ENCODE results near the gene PKDCC.
A peak's percentile ranks its signal among the peaks of the same experiment; 100 is the strongest.
"Not testable (repeated sequence)": the region's sequence is repeated elsewhere in the genome, so short reads cannot be mapped to it uniquely, and the experiment has no call there.

Gene PKDCC

DNA sequence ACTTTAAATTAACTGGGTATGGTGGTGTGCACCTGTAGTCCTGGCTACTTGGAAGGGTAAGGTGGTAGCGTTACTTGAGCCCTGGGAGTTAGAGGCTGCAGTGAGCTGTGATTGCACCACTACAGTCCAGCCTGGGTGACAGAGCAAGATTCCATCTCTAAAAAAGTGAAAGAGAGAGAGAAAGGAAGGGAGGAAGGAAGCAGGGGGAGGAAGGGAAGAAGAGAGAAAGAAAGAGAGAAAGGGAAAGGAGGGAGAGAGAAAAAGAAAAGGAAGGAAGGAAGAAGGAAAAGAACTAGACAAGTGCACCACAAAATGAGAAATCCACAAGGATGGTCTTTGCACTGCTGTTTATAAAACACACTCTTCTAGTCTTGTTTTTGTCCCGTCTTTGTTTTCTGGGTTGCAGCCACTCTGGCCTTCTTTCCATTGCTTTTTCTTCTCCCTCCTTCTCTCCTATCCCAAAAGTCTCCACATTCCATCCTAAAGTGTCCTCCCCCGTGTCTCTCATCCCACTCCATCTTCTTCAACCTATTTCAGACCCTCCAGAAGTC lies 32.0 kb downstream of the PKDCC start:
- H3K4me3 ChIP-seq (ENCODE audit: low read depth, low read length), result no peak overlapping the region
- TF ChIP-seq, protein P1, sequence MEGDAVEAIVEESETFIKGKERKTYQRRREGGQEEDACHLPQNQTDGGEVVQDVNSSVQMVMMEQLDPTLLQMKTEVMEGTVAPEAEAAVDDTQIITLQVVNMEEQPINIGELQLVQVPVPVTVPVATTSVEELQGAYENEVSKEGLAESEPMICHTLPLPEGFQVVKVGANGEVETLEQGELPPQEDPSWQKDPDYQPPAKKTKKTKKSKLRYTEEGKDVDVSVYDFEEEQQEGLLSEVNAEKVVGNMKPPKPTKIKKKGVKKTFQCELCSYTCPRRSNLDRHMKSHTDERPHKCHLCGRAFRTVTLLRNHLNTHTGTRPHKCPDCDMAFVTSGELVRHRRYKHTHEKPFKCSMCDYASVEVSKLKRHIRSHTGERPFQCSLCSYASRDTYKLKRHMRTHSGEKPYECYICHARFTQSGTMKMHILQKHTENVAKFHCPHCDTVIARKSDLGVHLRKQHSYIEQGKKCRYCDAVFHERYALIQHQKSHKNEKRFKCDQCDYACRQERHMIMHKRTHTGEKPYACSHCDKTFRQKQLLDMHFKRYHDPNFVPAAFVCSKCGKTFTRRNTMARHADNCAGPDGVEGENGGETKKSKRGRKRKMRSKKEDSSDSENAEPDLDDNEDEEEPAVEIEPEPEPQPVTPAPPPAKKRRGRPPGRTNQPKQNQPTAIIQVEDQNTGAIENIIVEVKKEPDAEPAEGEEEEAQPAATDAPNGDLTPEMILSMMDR (IDR thresholded peaks at IDR 0.05; ENCODE audit: low read depth, low read length), result no peak

DNA sequence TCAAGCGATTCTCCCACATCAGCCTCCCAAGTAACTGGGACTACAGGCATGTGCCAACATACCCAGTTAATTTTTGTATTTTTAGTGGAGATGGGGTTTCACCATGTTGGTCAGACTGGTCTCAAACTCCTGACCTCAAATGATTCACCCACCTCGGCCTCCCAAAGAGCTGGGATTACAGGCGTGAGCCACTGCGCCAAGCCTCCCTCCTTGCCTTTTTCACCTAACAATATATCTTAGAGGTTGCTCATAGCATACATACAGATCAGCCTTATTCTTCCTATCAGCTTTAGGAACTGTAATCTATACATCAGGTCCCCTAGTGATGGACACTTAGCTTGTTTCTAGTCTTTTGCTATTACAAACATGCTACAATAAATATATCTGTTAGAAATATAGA lies 33.3 kb downstream of the PKDCC start:
- not testable (repeated sequence) for H3K4me3 ChIP-seq (ENCODE audit: low read depth, low read length)

DNA sequence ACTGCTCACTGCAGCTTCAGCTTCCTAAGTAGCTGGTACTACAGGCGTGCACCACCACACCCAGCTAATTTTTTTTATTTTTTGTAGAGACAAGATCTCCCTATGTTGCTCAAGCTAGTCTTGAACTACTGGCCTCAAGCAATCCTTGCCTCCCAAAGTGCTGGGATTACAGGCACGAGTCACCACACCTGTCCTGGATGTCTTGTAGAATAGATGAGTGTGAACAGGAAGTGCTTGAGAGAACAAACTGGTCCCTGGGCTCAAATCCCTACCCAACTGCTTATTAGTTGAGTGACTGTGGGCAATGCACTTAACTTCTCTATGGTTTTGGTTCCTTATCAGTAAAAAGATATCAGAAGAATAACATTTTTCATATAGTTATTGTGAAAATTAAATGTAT lies 34.2 kb downstream of the PKDCC start:
- no peak overlapping the region for H3K4me3 ChIP-seq (ENCODE audit: low read depth, low read length)
- TF ChIP-seq, protein P1 (IDR thresholded peaks at IDR 0.05; ENCODE audit: low read depth, low read length), result no peak

DNA sequence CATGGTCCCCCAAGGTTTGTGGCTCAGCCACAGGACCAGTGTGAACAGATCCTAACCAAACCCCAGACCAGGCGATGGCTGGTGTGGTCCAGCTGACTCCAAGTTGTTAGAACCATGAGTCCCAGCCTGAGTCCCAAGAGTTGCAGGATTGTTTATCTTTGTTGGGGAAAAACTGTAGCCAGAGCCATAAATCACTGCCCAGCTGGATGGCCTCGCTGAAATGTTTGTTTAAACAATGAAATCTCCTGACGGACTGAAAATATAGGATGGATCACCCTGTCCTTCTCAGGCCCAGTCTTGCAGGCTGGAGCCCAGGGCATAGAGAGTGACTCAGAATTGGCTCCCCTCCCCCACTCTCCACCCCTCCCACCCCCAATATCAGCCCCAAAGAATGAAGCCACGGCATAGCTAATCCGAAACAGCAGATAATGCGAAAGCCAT lies 36.4 kb downstream of the PKDCC start:
- no peak overlapping the region for H3K4me3 ChIP-seq (ENCODE audit: low read depth, low read length)

DNA sequence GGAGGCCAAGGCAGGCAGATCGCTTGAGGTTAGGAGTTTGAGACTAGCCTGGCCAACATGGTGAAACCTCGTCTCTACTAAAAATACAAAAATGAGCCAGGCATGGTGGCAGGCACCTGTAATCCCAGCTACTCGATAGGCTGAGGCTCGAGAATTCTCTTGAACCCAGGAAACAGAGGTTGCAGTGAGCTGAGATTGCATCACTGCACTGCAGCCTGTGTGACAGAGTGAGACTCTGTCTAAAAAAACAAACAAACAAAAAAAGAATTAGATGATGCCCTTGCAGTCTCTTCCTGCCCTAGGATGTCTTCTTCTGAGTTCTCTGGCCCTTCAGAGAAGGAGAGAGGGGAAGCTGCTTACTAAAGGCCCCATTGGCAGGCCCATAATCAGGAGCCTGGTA lies 37.2 kb downstream of the PKDCC start:
- not testable (repeated sequence) for H3K4me3 ChIP-seq (ENCODE audit: low read depth, low read length)

More for the DNA sequence above, 36.4 kb downstream of the PKDCC start:
- TF ChIP-seq, protein P1 (IDR thresholded peaks at IDR 0.05; ENCODE audit: low read depth, low read length), result no peak

DNA sequence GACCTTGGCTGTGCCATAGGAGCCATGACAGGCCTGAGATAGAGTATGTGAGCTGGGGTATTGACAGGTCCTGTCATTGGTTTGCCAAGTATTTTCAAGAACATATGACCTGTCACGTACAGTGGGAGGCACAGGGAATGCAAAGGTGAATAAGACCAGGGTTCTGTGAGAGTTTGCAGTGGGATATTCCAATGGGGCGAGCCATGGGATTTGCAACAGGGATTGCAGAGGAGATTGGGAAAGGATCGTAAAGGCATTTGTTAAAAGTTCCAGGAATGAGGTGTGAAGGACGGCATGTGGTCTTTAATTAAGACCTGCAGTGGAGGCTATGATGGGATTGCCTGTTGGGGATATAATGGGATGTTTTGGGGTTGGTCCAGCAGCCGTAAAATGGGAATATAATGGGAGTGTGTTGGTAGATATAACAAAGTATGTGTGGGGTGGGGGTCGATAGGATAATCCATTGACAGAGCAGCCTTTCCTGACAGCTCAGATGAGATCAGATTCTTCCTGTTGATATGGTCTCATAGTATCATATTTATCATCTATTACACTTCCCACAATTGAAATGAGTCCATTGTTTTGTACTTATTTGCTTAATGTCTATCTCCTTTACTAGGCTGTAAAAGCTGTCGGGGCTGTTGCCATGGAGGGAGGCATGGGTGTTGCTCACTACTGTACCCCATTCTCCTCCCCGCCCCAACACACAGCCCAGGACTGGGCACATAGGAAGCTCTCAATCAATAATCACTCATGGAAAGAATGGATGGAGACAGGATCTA lies 38.1 kb downstream of the PKDCC start:
- no peak overlapping the region for H3K4me3 ChIP-seq (ENCODE audit: low read depth, low read length)
- TF ChIP-seq, protein P1 (IDR thresholded peaks at IDR 0.05; ENCODE audit: low read depth, low read length), result no peak

DNA sequence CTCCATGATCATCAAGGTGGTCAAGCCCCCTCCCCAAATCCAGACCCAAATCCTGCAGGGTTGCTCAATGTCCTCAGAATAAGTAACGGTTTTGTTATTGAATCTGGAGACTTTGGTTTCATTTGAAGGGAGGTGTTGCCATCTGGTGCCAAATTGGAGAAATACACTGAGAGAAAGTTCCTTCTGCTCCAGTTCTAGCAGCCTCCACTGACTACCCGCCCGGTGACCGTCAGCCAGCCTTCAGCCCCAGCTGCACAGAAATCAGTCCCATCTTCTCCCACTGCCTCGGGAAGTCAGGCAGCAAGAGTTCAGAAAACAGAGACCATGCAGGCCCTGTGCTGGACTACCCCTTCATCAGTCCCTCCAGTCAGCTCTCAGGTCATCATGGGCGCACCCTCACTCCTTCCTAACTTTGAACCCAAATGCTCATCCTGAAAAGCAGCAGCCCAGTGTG lies 38.7 kb downstream of the PKDCC start:
- TF ChIP-seq, protein P1 (IDR thresholded peaks at IDR 0.05; ENCODE audit: low read depth, low read length), result peak; percentile 41; the same call in 1 of the 2 replicates
- H3K4me3 ChIP-seq (ENCODE audit: low read depth, low read length), result no peak overlapping the region

DNA sequence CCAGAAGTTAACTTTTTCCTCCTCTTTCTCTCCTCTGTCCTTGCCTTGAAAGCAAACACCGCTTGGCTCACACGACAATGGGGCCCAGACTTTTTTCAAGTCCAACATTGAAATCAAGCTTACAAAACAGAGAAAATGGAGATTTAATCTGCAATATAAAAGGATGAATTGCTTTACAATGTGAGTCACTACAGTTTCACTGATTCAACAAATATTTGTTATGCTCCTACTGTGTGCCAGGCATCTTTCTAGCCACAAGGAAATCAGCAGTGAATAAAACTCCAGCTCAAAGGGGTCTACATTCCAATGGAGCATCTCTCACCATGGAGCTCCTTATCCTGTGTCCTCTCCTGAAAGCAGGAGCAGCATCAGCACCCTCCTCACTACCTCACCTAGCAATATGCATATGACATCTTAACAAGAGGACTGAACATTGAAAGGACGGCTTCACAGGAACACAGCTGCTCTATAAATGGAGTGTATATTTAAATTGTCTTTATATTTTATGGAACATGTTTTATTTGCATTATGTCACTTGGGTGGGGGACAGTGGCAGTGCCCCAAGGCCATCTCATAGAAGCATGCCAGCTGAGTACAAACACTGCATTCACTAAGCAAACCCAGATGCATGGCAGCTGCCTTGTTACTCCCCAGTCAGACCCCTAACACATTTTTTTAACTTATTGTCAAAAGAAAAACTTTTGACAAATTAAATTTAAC lies 39.5 kb downstream of the PKDCC start:
- TF ChIP-seq, protein P1 (IDR thresholded peaks at IDR 0.05; ENCODE audit: low read depth, low read length), result no peak
- no peak overlapping the region for H3K4me3 ChIP-seq (ENCODE audit: low read depth, low read length)
